ENCODE results near the gene LAMA2. TPM values are rescaled to one million over a fixed set of nuclear protein-coding genes. Genes with fewer than 3 reads are reported as not detected.

LAMA2 gene
- total and polyA plus RNA-seq, 2 of the 8 experiments (the other 6 are each of a cell fraction or from before 2014, with no cell fraction given) = 1.3 to 3.8 TPM

- TF ChIP-seq HDAC6 (IDR thresholded peaks at IDR 0.05; ENCODE audit: low read depth, low read length) = no peak
- TF ChIP-seq KDM4A (IDR thresholded peaks at IDR 0.05; ENCODE audit: low read depth, low read length, severe bottlenecking) = no peak
- no peak overlapping the region for H2BK12ac ChIP-seq (ENCODE audit: low read depth, low read length)
- no peak overlapping the region for H3K56ac ChIP-seq (replicated peaks; ENCODE audit: insufficient read length, low read depth, low read length)
- H3K79me2 ChIP-seq (ENCODE audit: control insufficient read depth in 1 of 2, insufficient read depth in 2 of 2, low read length in 2 of 2) = no peaks in the 10 kb centered on the region
- H3K9ac ChIP-seq (replicated peaks in 1 of 4; ENCODE audit: extremely low read depth in 1 of 4, low read depth in 3 of 4, low read length in 3 of 4) = no peak overlapping the region
- WGBS, 2 experiments (ENCODE audit: extremely low coverage in 1 of 2, insufficient coverage in 1 of 2, insufficient read length in 1 of 2, insufficient replicate concordance in 2 of 2, low coverage in 1 of 2, low lambda C conversion rate in 2 of 2, missing lambda C conversion rate in 1 of 2) = 88% methylated on average over 5 of the region's 5 CpGs; no CpG with 5 or more reads in 1 of the 2 experiments
- no peak overlapping the region for H3K4me2 ChIP-seq (ENCODE audit: insufficient read depth in 1 of 2, low read depth in 2 of 2, low read length in 2 of 2)
- no peak overlapping the region for H4K5ac ChIP-seq (ENCODE audit: insufficient read length, low read depth, low read length)
- POLR2A ChIA-PET (ENCODE audit: partially characterized antibody) = no interaction called here
- H3K27me3 ChIP-seq (replicated peaks in 1 of 4; ENCODE audit: control insufficient read depth in 3 of 4, extremely low read depth in 1 of 4, insufficient read depth in 3 of 4, low read length in 3 of 4) = peaks cover 0 to 2% (median 0%) of the 10 kb centered on the region in 4 experiments; a peak in 1 of 7 replicates
- H3K27ac ChIP-seq (ENCODE audit: low read depth, low read length) = no peak overlapping the region
- CTCF ChIA-PET (ENCODE audit: partially characterized antibody) = interaction anchor here (1.2 to 1.3 kb wide), 2 partner anchors 10 kb away, joined by 3 to 4 read pairs; no protein-coding TSS in a partner anchor
- H3K4me1 ChIP-seq (replicated peaks in 1 of 4; ENCODE audit: control insufficient read depth in 3 of 4, insufficient read depth in 4 of 4, low read length in 3 of 4) = no peaks in the 10 kb centered on the region
- no peak overlapping the region for H4K8ac ChIP-seq (ENCODE audit: extremely low read depth, insufficient read depth, low read length)
- H2BK120ac ChIP-seq (replicated peaks; ENCODE audit: low read depth, low read length) = no peak overlapping the region
- H2BK20ac ChIP-seq (ENCODE audit: low read length) = no peak overlapping the region
- no peaks in the 10 kb centered on the region for H4K20me1 ChIP-seq (replicated peaks in 1 of 2; ENCODE audit: control insufficient read depth in 1 of 2, insufficient read depth in 2 of 2, low read length in 2 of 2)
- no peak for FAIRE-seq
- H3K4ac ChIP-seq (replicated peaks; ENCODE audit: insufficient read length, low read depth, low read length) = no peak overlapping the region
- H3K79me1 ChIP-seq (ENCODE audit: low read depth, low read length) = no peaks in the 10 kb centered on the region
- H3K14ac ChIP-seq (ENCODE audit: insufficient read length) = no peak overlapping the region
- no peak overlapping the region for H3K23ac ChIP-seq (ENCODE audit: insufficient read length)
- no peaks in the 10 kb centered on the region for H3K9me3 ChIP-seq (ENCODE audit: insufficient read depth in 2 of 2, low read depth in 1 of 2, low read length in 1 of 2)
- no peak overlapping the region for H2AK5ac ChIP-seq (ENCODE audit: low read depth, low read length)
- H3K18ac ChIP-seq (ENCODE audit: extremely low read depth, low read length) = no peak overlapping the region
- no peak overlapping the region for H3K4me3 ChIP-seq (ENCODE audit: extremely low read depth in 1 of 4, insufficient read depth in 2 of 4, low read depth in 3 of 4, low read length in 4 of 4)
- no peak overlapping the region for H2AFZ ChIP-seq (ENCODE audit: low read length)
- H4K91ac ChIP-seq (replicated peaks; ENCODE audit: insufficient read length, low read length) = no peak overlapping the region
- DNase-seq (ENCODE audit: low read depth in 1 of 2, low spot score in 2 of 2) = no peak
- no peaks in the 10 kb centered on the region for H3K23me2 ChIP-seq (ENCODE audit: low read depth, low read length)
- no peaks in the 10 kb centered on the region for H3K36me3 ChIP-seq (ENCODE audit: control insufficient read depth in 2 of 4, insufficient read depth in 4 of 4, low read length in 3 of 4)
- no peak overlapping the region for H2BK5ac ChIP-seq (ENCODE audit: low read depth, low read length)
- no peak overlapping the region for H2BK15ac ChIP-seq (ENCODE audit: low read length)
Observed at GRCh38 chr6:129114636-129115391, 231.9 kb downstream of the LAMA2 start.
